Testis (tissue), 3 donors: ENCODE results near the gene ARHGAP26. TPM values are rescaled to one million over a fixed set of nuclear protein-coding genes. Genes with fewer than 3 reads are reported as not detected.

Source experiments
- DNase-seq: peaks from one replicate; pipeline ENCODE4 v3.0.0-alpha.2; 2019
- H3K27ac ChIP-seq, 2 donors: fragments of 200-600 bp; sonication (generic); one replicate each; pipeline ENCODE4 v1.5.1; 2019
- H3K27me3 ChIP-seq: fragments of 200-600 bp; sonication (generic); one replicate; pipeline ENCODE4 v1.5.1; 2019
- H3K36me3 ChIP-seq: fragments of 200-600 bp; sonication (generic); one replicate; pipeline ENCODE4 v1.5.1; 2017; ENCODE audit warnings: low read depth; ENCODE audit errors: missing control alignments
- H3K4me1 ChIP-seq: fragments of 200-600 bp; sonication (generic); one replicate; pipeline ENCODE4 v1.5.1; 2019
- H3K4me3 ChIP-seq, 2 donors: fragments of 200-600 bp; sonication (generic); one replicate each; pipeline ENCODE4 v1.5.1; 2017 to 2019
- H3K9me3 ChIP-seq: fragments of 200-600 bp; sonication (generic); one replicate; pipeline ENCODE4 v1.5.1; 2017
- POLR2A ChIP-seq: fragments of 450-650 bp; IDR thresholded peaks from one replicate; pipeline ENCODE4 v1.6.1; 2017; ENCODE audit warnings: antibody characterized with exemption, mild to moderate bottlenecking, moderate library complexity
- WGBS, 2 donors: methylation state at CpG; one replicate each; pipeline ENCODE4 v1.1.5; 2018; 5-methylcytosine and 5-hydroxymethylcytosine counted together
- intact Hi-C: fragments of 100-400 bp; cut with DNase I; formaldehyde crosslinking; loops from one replicate; pipeline ENCODE4 v1.15.1; 2023; ENCODE audit warnings: low total_unique reads
- polyA plus RNA-seq: library from polyadenylated mRNA; stranded (reverse); fragments of 350-450 nt; fragmentation: Illumina TruSeq; extraction: RNeasy Lipid Tissue Mini Kit (QIAGEN cat#74804); gene quantifications from one replicate; pipeline ENCODE4 v1.2.3, GENCODE V29; 2014; ENCODE audit warnings: low read depth, low replicate concordance; ENCODE audit not compliant: insufficient read depth
- total RNA-seq, 2 donors: library from RNA; depleted of rRNA; stranded (reverse); fragments of >200 nt; gene quantifications; one replicate each; pipeline ENCODE4 v1.2.3, GENCODE V29; 2016
- TF ChIP-seq, protein P1 (sequence below), 3 experiments: fragments of 450-650 bp in 2 of 3; fragments of 200-600 bp in 1 of 3; sonication (generic) in 1 of 3; IDR thresholded peaks; one replicate each; pipeline ENCODE4 v1.5.1; 2016 to 2019; ENCODE audit warnings: antibody characterized with exemption in 3 of 3, mild to moderate bottlenecking in 2 of 3, moderate library complexity in 1 of 3

The ARHGAP26 gene
- total and polyA plus RNA-seq, 3 donors from 2014 or later: 33.8 to 98.7 (median 95.7) TPM

DNA sequence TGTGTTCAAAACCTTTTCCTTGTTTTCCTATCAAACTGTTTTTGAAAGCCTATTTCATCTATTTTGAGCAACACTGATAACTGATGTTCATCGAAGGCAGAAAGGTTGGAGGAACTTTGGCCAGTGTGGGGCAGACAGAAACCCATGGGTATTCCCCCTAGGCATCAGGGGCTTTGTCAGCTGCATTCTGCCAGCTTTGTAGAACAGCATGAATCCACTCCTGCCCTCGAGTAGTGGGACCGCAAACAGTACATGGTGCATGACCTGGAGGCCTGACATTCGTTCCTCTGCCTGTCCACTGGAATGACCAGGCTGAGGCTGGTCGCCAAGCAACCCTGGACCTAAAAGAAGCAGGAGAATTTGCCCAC, 22.7 kb downstream of the ARHGAP26 start:
- H3K9me3 ChIP-seq: no peaks in the 10 kb centered on the region
- WGBS, 2 donors: 48 to 69% methylated on average over 5 of the region's 5 CpGs
- TF ChIP-seq, protein P1, sequence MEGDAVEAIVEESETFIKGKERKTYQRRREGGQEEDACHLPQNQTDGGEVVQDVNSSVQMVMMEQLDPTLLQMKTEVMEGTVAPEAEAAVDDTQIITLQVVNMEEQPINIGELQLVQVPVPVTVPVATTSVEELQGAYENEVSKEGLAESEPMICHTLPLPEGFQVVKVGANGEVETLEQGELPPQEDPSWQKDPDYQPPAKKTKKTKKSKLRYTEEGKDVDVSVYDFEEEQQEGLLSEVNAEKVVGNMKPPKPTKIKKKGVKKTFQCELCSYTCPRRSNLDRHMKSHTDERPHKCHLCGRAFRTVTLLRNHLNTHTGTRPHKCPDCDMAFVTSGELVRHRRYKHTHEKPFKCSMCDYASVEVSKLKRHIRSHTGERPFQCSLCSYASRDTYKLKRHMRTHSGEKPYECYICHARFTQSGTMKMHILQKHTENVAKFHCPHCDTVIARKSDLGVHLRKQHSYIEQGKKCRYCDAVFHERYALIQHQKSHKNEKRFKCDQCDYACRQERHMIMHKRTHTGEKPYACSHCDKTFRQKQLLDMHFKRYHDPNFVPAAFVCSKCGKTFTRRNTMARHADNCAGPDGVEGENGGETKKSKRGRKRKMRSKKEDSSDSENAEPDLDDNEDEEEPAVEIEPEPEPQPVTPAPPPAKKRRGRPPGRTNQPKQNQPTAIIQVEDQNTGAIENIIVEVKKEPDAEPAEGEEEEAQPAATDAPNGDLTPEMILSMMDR (IDR thresholded peaks at IDR 0.05): no peak
- TF ChIP-seq POLR2A: no peak
- peak overlapping the region in 1 of 2 donors; percentile 61 for H3K27ac ChIP-seq
- no peaks in the 10 kb centered on the region for H3K27me3 ChIP-seq
- no peaks in the 10 kb centered on the region for H3K36me3 ChIP-seq
- H3K4me3 ChIP-seq: no peak overlapping the region
- DNase-seq: peak; percentile 63
- intact Hi-C loops: no loop called here
- peaks cover 14% of the 10 kb centered on the region for H3K4me1 ChIP-seq

DNA sequence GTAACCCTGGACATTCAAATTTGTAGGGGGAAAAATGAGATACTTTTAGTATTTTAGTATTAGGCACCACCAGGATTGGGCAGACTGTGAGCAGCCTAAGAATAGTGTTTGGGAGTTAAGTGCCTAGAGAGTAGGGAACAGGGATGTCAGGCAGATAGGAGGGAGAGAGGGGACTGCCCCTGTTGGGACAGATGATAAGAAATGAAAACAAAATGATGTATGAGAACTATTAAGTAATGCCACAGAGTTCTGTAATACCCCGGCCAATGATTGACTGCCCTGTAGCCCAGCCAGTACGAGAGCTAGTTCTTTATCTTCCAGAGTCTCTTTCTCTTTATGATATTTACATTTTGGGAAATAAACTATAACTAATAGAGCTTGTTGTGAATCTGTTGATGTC, 24.4 kb downstream of the ARHGAP26 start:
- Histone ChIP-seq H3K27ac (peak overlapping the region in 1 of 2 donors; percentile 61), H3K36me3 (no peaks in the 10 kb centered on the region), H3K9me3 (no peaks in the 10 kb centered on the region), H3K27me3 (no peaks in the 10 kb centered on the region), H3K4me1 (peaks cover 14% of the 10 kb centered on the region), H3K4me3 (no peak overlapping the region)
- TF ChIP-seq, protein P1 (IDR thresholded peaks at IDR 0.05): no peak
- TF ChIP-seq POLR2A: no peak
- DNase-seq: no peak
- intact Hi-C loops: no loop called here
- whole genome bisulfite sequencing, 2 donors: 70 to 94% methylated on average over 2 of the region's 2 CpGs

DNA sequence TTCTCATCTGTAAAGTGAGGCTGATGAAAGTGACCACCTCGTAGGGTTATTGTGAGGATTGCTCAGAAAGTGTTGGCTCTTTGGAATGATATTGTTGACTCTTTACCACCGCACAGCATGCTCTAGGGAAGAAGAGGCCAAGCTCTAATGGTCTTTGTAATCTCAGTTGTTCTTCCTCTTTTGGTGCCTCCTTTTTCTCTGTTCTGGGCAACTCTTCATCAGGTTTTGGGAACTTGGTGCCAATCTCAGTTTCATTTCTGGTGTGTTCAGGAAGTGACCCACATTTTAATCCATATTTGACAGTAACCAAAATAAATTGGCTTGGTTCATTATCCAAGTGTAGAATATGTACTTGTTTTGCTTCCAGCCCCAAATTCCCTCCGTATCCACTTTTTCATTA, 25.1 kb downstream of the ARHGAP26 start:
- H3K9me3 ChIP-seq: no peaks in the 10 kb centered on the region
- peak overlapping the region in 1 of 2 donors; percentile 61 for H3K27ac ChIP-seq
- TF ChIP-seq, protein P1 (IDR thresholded peaks at IDR 0.05): no peak
- no peak for TF ChIP-seq POLR2A
- H3K4me3 ChIP-seq: no peak overlapping the region
- peaks cover 14% of the 10 kb centered on the region for H3K4me1 ChIP-seq
- H3K36me3 ChIP-seq: no peaks in the 10 kb centered on the region
- intact Hi-C loops: no loop called here
- H3K27me3 ChIP-seq: no peaks in the 10 kb centered on the region
- 81 to 93% methylated on average over 3 of the region's 3 CpGs for WGBS, 2 donors
- DNase-seq: no peak

DNA sequence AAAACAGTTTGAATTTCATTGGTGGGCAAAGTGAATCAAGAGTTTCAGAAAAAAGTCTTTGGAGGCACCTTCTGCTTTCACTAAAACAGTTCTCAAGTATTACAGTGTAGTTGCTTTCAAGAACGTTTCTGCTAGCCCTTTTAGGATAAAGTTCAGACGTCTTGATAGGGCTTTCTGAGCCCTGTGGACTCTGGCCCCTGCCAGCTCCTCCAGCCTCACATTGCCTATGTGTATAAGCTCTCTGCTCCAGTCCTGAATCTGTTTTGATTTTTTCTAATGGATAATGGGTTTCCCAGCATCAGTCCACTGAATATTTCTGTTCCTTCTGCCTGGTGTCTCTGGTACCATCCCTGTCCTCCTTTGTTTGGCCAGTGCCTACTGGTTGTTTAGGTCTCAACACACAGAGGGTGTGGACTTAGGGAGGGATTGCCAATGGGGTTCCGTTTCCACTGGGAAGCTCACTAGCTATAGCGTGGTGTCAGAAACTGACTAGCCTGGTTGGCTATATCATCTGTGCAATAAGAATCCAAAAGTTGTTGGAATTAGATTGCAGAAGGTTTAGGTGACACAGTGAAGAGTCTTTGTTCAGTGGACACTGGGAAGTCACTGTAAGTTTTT, 26.4 kb downstream of the ARHGAP26 start:
- DNase-seq: no peak
- H3K27ac ChIP-seq: no peak overlapping the region
- intact Hi-C loops: no loop called here
- no peaks in the 10 kb centered on the region for H3K36me3 ChIP-seq
- peaks cover 15% of the 10 kb centered on the region for H3K4me1 ChIP-seq
- no peak overlapping the region for H3K4me3 ChIP-seq
- H3K27me3 ChIP-seq: no peaks in the 10 kb centered on the region
- H3K9me3 ChIP-seq: no peaks in the 10 kb centered on the region
- no peak for TF ChIP-seq POLR2A
- TF ChIP-seq, protein P1 (IDR thresholded peaks at IDR 0.05): no peak
- 65 to 67% methylated on average over 4 of the region's 4 CpGs for WGBS, 2 donors

DNA sequence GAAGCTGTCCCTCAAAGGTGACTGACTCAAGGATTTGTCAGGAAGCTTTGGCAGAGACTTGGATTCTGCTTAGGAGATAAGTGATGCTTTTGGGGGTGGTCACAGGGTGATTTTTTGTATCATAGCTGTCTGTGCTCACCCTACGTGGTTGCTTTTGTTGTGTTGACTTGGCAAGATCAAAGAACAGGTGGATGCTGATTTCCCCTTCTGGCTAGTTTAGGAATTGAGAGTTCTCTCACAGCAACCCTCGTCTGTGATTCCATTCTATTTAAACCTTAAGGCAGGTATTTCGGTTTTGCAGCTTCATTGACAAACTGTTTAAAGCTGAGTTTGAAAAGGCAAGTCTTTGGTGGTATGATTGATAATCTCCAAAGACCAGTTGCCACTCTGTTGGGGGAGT, 27.2 kb downstream of the ARHGAP26 start:
- H3K27me3 ChIP-seq: no peaks in the 10 kb centered on the region
- no peak overlapping the region for H3K27ac ChIP-seq
- no peak for DNase-seq
- peaks cover 7% of the 10 kb centered on the region for H3K4me1 ChIP-seq
- TF ChIP-seq, protein P1 (IDR thresholded peaks at IDR 0.05): no peak
- H3K4me3 ChIP-seq: no peak overlapping the region
- intact Hi-C loops: no loop called here
- no peaks in the 10 kb centered on the region for H3K9me3 ChIP-seq
- H3K36me3 ChIP-seq: no peaks in the 10 kb centered on the region
- WGBS, 2 donors: 85 to 91% methylated on average over 3 of the region's 3 CpGs
